Skeletal muscle satellite cell (primary cell): ENCODE data around the gene CERS1.

Experiments used
- H3K27me3 ChIP-seq: 2 replicates; pipeline ENCODE4 v1.7.0; 2013; ENCODE audit warnings: low read length; ENCODE audit not compliant: control insufficient read depth, insufficient read depth
- H3K36me3 ChIP-seq: 2 replicates; pipeline ENCODE4 v1.7.0; 2013; ENCODE audit warnings: mild to moderate bottlenecking, control low read depth, low read length; ENCODE audit not compliant: insufficient read depth
- H3K4me1 ChIP-seq: 2 replicates; pipeline ENCODE4 v1.7.0; 2013; ENCODE audit warnings: low read length; ENCODE audit not compliant: control insufficient read depth, insufficient read depth
- H3K4me2 ChIP-seq: 2 replicates; pipeline ENCODE4 v1.7.0; 2013; ENCODE audit warnings: mild to moderate bottlenecking, low read length
- H3K4me3 ChIP-seq: 2 replicates; pipeline ENCODE4 v1.7.0; 2013; ENCODE audit warnings: low read length
- H3K9ac ChIP-seq: 2 replicates; pipeline ENCODE4 v1.7.0; 2013; ENCODE audit warnings: mild to moderate bottlenecking, low read depth, low read length, moderate library complexity
- H3K9me3 ChIP-seq: replicated peaks from 2 replicates; pipeline ENCODE4 v1.7.0; 2013; ENCODE audit warnings: mild to moderate bottlenecking, control low read depth, low read length

CERS1 gene

GRCh38 chr19:18915639-18916038 is 19.7 kb upstream of the CERS1 start:
- Histone ChIP-seq H3K9me3 (no peaks in the 10 kb centered on the region), H3K27me3 (no peaks in the 10 kb centered on the region), H3K4me3 (no peak overlapping the region), H3K9ac (no peak overlapping the region), H3K36me3 (peaks cover 26% of the 10 kb centered on the region), H3K4me2 (no peak overlapping the region), H3K4me1 (peaks cover 15% of the 10 kb centered on the region)

- Histone ChIP-seq H3K9me3 (no peaks in the 10 kb centered on the region), H3K9ac (no peak overlapping the region), H3K4me3 (no peak overlapping the region), H3K36me3 (peaks cover 39% of the 10 kb centered on the region), H3K27me3 (no peaks in the 10 kb centered on the region), H3K4me2 (no peak overlapping the region), H3K4me1 (peaks cover 10% of the 10 kb centered on the region)
Observed at GRCh38 chr19:18913466-18913865, 17.5 kb upstream of the CERS1 start.

- H3K36me3 ChIP-seq = peaks cover 43% of the 10 kb centered on the region
- no peaks in the 10 kb centered on the region for H3K9me3 ChIP-seq
- H3K4me3 ChIP-seq = no peak overlapping the region
- no peak overlapping the region for H3K9ac ChIP-seq
- H3K4me1 ChIP-seq = peaks cover 6% of the 10 kb centered on the region
- no peak overlapping the region for H3K4me2 ChIP-seq
- no peaks in the 10 kb centered on the region for H3K27me3 ChIP-seq
Observed at GRCh38 chr19:18912933-18913332, 17.0 kb upstream of the CERS1 start.

GRCh38 chr19:18910801-18911436 is 15.0 kb upstream of the CERS1 start:
- Histone ChIP-seq H3K4me1 (no peaks in the 10 kb centered on the region), H3K4me3 (no peak overlapping the region), H3K9me3 (no peaks in the 10 kb centered on the region), H3K4me2 (no peak overlapping the region), H3K36me3 (peaks cover 52% of the 10 kb centered on the region), H3K27me3 (no peaks in the 10 kb centered on the region), H3K9ac (no peak overlapping the region)

GRCh38 chr19:18910010-18910409 is 14.1 kb upstream of the CERS1 start:
- no peak overlapping the region for H3K4me2 ChIP-seq
- no peak overlapping the region for H3K4me3 ChIP-seq
- H3K9me3 ChIP-seq = no peaks in the 10 kb centered on the region
- peaks cover 50% of the 10 kb centered on the region for H3K36me3 ChIP-seq
- H3K27me3 ChIP-seq = no peaks in the 10 kb centered on the region
- no peaks in the 10 kb centered on the region for H3K4me1 ChIP-seq
- no peak overlapping the region for H3K9ac ChIP-seq

- no peaks in the 10 kb centered on the region for H3K4me1 ChIP-seq
- no peak overlapping the region for H3K4me2 ChIP-seq
- no peak overlapping the region for H3K4me3 ChIP-seq
- no peak overlapping the region for H3K9ac ChIP-seq
- no peaks in the 10 kb centered on the region for H3K9me3 ChIP-seq
- peaks cover 54% of the 10 kb centered on the region for H3K36me3 ChIP-seq
- H3K27me3 ChIP-seq = no peaks in the 10 kb centered on the region
Observed at GRCh38 chr19:18908917-18909619, 13.1 kb upstream of the CERS1 start.

GRCh38 chr19:18906605-18907519 is 10.9 kb upstream of the CERS1 start:
- H3K4me2 ChIP-seq = no peak overlapping the region
- H3K27me3 ChIP-seq = no peaks in the 10 kb centered on the region
- H3K9me3 ChIP-seq = no peaks in the 10 kb centered on the region
- H3K36me3 ChIP-seq = peaks cover 48% of the 10 kb centered on the region
- H3K9ac ChIP-seq = no peak overlapping the region
- no peaks in the 10 kb centered on the region for H3K4me1 ChIP-seq
- H3K4me3 ChIP-seq = no peak overlapping the region

GRCh38 chr19:18905513-18906236 is 9.7 kb upstream of the CERS1 start:
- no peak overlapping the region for H3K4me3 ChIP-seq
- no peaks in the 10 kb centered on the region for H3K9me3 ChIP-seq
- no peaks in the 10 kb centered on the region for H3K4me1 ChIP-seq
- H3K9ac ChIP-seq = no peak overlapping the region
- H3K4me2 ChIP-seq = no peak overlapping the region
- H3K36me3 ChIP-seq = peaks cover 44% of the 10 kb centered on the region
- H3K27me3 ChIP-seq = no peaks in the 10 kb centered on the region

- Histone ChIP-seq H3K9me3 (no peaks in the 10 kb centered on the region), H3K9ac (no peak overlapping the region), H3K4me3 (no peak overlapping the region), H3K4me1 (no peaks in the 10 kb centered on the region), H3K27me3 (no peaks in the 10 kb centered on the region), H3K4me2 (no peak overlapping the region), H3K36me3 (peaks cover 44% of the 10 kb centered on the region)
Observed at GRCh38 chr19:18905058-18905456, 9.1 kb upstream of the CERS1 start.

GRCh38 chr19:18904334-18905057 is 8.5 kb upstream of the CERS1 start:
- no peak overlapping the region for H3K9ac ChIP-seq
- no peaks in the 10 kb centered on the region for H3K4me1 ChIP-seq
- no peaks in the 10 kb centered on the region for H3K9me3 ChIP-seq
- H3K27me3 ChIP-seq = no peaks in the 10 kb centered on the region
- H3K4me3 ChIP-seq = no peak overlapping the region
- no peak overlapping the region for H3K4me2 ChIP-seq
- peaks cover 43% of the 10 kb centered on the region for H3K36me3 ChIP-seq
